NCI-H524 treated with DMSO at 0.1 percent for 48 hours (cell line): ENCODE data around the gene TMEM221.
"Not testable (repeated sequence)": the region's sequence is repeated elsewhere in the genome, so short reads cannot be mapped to it uniquely, and the experiment has no call there.

Source experiments
- DNase-seq: peaks from one replicate; lab custom pipeline; 2025; lab: John Stamatoyannopoulos, UW

Gene TMEM221

DNA sequence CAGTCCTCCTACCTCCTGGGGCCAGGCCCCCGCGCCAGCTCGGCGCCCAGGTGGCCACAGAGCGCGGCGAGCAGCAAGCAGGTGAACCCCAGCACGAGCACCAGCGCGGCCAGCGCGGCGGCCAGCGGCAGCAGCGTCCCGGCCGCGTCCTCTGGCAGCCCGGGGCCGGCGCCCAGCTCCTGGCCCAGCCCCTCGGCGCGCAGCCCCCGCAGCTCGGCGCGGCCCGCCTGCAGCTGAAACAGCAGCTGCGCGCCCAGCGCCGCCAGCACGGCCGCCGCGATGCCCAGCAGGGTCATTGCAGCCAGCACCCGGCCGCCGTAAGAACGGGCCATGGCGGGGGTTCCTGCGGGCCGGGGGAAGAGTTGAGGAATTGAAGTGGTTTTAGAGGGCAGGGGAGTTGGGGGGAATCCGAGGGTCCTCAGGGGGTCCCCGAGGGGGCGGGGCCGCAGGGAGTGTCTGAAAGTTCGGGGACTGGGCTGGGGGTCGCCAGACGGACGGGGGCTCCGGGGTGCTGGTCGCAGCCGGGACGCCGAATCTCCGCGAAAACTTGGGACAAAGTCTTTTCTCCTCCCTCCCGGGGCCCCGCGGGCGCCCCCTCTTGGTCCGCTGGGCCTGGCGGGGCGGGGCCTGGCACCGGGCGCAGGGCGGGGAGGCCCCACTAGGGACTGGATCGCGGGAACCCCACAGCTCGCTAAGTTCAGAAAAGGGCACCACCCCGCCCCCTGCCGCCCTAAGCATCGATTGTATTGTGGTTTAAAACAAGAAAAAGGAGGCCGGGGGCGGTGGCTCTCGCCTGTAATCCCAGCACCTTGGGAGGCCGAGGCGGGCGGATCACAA, at the start of gene TMEM221:
Gene TMEM221, minus strand, starts transcription at position 538 of the 837 bp plus-strand sequence. Its CDS starts 206 bp downstream, at position 332.
- no peak for DNase-seq

GRCh38 chr19:17497149-17497798, 48.8 kb upstream of the TMEM221 start:
- DNase-seq = no peak

DNA sequence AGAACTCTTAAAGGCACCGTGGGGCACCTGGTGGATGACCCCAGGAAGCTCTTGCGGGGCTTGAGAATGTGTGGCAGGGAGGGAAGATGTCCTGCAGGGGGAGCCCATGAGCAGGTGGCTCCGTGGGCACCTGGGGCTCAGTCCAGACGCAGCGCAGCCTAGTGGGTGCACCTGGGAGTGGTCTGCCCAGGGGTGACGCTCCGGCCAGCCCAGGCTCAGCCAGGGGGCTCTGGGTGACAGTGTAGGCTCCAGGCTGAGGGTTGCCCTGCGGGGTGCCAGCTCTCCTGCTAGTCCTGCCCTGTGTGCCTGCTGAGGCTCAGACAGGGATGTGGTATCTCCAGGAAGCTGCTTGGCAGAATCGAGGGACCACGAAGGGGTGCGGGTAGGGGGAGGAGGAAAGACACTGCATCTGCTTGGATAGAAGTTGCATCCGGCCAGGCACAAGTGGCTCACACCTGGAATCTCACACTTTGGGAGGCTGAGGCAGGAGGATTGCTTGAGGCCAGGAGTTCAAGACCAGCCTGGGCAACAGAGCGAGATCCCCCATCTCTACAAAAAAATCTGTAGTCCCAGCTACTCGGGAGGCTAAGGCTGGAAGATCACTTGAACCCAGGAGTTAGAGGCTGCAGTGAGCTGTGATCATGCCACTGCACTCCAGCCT, 48.0 kb upstream of the TMEM221 start:
- peak; percentile 34 for DNase-seq

GRCh38 chr19:17495639-17496296, 47.3 kb upstream of the TMEM221 start:
- no peak for DNase-seq

DNA sequence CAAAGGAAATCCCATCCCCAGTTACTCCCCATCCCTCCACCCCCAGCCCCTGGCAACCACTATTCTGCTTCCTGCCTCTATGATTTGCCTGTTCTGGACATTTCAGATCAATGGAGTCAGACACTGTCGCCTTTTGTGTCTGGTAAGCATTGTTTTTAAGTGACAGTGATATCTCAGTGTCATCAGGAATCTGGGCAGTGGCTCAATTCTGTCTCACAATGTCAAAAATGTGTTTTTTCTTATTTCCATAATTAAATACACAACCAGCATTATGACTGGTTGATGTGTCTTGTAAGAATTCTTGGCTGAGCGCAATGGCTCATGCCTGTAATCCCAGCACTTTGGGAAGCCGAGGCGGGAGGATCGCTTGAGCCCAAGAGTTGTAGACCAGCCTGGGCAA, 42.8 kb upstream of the TMEM221 start:
- no peak for DNase-seq

DNA sequence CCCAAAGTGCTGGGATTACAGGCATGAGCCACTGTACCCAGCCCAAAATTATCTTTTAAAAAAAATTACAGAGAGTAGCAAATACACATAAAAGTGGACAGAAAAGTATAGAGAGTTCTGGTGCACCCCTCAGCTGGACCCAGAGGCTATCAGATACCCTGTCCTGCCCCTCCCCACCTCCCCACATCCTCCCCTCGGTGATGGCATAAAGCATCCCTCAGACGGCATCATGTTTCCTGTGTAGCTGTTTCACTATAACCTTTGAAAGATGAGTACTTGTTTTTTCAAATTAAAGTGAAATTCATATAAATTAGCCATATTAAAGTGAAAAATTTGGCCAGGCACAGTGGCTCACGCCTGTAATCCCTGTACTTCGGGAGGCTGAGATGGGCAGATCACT, 41.9 kb upstream of the TMEM221 start:
- no peak for DNase-seq

DNA sequence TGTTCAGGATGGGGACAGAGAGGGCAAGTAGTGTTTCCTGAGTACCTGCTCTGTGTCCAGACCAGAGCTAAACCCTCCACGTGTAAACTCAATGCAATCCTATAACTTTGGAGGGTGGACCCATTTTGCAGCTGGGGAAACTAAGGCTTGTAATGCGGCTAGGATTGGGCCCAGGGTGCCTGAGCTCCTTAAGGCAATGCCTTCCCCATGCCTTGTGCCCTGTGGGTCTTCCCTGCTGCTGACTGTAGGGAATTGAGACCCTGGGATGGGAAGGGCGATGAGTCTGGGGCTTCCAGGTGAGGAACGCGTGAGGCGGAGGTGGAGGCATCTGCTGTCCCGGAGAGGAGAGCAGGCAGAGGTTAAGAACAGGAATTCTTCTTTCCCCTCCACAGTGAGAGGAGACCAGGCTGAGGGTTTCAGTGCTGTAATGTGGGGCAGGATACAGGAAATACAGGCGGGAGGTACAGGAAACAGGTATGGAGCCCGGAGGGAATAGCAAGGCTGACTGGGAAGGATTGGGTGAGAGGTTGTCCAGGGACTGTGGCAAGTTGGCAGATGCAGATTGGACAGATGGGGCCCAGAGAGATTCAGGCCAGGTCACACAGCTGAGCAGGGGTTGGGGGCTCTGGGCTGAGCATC, 41.0 kb upstream of the TMEM221 start:
- DNase-seq = no peak

DNA sequence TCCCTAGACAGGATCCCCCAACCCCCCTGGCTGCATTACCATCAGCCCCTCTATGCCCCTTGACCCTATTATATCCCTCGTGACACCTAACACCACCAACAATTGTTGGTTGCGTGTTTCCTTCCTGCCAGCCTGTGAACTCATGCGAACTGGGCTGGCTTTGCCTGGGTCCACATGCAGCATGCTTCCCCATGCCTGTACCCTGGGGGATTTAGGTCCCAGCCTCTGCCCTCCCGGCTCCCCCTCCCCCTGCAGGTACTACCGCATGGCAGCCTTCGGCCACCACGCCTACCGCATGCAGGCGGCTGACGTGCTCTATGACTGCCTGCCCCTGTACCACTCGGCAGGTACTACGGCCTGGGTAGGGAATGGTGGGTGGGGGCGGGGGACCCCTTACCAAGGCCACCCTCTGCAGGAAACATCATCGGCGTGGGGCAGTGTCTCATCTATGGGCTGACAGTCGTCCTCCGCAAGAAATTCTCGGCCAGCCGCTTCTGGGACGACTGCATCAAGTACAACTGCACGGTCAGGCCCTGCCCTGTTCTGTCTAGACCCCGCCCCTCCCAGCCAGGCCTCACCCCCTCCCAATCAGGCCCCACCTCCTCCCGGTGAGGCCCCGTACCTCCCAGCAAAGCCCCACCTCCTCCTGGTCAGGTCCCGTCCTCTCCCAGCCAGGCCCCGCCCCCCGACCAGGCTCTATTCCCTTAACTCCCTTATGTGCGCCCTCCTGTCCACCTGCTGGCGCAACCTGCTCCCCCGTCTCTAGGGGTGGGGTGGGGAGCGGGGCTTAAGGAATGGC, 40.3 kb upstream of the TMEM221 start:
- DNase-seq = no peak

DNA sequence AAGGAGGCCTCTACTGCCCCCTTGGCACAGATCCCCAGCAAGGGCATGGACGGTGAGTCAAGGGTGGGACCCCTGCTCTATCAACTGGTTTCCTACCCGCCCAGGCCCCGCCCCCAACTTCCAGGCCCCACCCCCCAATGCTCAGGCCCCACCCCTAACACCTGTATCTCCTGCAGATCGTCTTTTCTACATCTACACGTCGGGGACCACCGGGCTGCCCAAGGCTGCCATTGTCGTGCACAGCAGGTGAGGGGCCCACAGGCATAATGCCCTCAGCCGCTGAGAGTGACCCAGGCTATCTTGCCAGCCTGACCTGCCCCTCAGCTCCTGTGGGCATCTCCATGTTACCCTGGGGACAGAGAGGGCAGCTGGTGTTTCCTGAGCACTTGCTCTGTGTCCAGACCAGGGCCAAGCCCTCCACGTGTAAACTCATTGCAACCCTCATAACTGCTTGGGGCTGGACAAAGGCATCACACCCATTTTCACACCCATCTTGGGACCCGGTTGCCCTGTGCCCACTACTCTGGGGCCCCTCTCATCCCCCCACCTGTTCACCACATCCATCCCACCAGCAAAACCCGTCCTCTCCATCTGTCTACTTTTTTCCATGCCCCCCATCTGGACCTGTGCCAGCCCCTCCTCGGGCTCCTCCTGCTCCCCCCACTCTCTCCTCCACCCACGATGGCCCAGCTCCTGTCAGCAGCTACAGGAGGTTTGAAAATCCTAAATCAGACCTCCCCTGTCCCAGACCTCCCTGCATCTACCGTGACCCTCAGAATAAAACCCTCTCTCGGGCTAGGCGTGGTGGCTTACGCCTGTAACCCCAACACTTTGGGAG, 39.0 kb upstream of the TMEM221 start:
- DNase-seq = no peak

DNA sequence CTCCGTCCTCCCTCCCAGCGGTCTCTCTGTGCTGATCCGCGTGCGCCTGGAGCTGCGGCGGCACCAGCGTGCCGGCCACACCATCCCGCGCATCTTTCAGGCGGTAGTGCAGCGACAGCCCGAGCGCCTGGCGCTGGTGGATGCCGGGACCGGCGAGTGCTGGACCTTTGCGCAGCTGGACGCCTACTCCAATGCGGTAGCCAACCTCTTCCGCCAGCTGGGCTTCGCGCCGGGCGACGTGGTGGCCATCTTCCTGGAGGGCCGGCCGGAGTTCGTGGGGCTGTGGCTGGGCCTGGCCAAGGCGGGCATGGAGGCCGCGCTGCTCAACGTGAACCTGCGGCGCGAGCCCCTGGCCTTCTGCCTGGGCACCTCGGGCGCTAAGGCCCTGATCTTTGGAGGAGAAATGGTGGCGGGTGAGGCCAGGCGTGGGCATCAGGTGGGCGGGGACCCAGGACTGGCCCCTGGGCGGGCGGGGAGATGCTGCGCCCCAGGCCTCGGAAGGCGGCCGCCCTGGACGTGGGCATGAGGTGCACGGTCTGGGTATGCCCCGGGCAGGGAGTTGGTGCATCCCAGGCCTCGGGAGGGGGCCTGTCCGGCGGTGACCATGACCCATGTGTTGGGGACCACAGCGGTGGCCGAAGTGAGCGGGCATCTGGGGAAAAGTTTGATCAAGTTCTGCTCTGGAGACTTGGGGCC, 38.2 kb upstream of the TMEM221 start:
- DNase-seq = no peak

DNA sequence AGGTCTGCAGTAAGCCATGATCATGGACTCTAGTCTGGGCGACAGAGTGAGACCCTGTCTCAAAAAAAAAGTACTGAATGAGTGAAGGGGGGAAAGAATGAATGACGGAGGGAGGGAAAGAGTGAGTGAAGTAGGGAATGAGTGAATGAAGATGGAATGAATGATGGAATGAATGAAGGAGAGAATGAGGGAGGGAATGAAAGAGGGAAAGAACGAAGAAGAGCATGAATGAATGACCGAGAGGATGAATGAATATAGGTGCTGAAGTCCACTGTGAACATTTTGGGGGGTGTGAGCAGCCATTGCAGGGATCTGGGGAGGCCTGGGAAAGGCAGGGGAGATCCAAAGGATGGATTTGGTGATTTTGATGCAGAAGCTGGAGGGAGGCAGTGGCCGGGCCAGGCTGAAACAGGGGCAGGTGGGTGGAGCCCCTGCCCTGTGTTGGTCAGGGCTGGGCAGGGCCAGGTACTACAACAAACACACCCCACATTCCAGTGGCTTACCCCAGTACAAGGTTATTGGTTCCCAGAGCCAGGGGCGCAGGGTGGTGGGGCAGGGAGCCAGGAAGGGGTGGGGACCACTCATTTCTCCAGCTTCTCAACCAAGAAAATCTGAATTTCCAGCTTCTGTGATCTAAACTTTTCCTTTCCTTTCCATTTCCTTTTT, 36.2 kb upstream of the TMEM221 start:
- DNase-seq = no peak

- DNase-seq = no peak
Observed at GRCh38 chr19:17483605-17484002, 35.1 kb upstream of the TMEM221 start.

DNA sequence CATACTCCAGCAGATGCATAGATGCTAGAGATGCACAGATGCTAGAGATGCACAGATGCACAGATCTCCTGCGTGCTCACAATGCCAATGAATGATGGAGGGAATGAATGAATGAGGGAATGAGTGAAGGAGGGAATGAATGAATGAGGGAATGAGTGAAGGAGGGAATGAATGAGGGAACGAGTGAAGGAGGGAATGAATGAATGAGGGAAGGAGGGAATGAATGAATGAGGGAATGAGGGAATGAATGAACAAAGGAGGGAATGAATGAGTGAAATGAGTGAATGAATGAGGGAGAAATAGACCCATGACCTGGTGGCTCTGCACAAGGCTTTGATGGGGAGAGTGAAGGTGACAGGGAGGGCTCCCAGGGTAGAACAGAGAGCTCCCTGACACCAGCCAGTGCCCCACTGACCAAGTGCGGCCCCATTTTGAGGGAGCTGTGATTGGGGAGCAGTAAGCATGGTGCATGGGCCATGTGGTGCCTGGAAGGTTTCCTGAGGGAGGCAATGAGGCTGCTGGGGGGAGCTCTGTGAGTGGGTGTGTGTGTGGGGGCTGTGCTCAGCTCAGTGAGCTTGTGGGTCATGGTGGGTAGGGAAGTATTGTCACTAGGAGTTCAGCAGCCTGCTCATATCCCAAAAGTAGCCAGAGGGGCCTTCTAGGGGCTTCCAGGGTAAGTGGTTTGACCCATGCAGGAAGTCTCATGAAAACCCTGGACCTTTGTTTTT, 34.6 kb upstream of the TMEM221 start:
- no peak for DNase-seq

GRCh38 chr19:17481986-17482385, 33.5 kb upstream of the TMEM221 start:
- no peak for DNase-seq

DNA sequence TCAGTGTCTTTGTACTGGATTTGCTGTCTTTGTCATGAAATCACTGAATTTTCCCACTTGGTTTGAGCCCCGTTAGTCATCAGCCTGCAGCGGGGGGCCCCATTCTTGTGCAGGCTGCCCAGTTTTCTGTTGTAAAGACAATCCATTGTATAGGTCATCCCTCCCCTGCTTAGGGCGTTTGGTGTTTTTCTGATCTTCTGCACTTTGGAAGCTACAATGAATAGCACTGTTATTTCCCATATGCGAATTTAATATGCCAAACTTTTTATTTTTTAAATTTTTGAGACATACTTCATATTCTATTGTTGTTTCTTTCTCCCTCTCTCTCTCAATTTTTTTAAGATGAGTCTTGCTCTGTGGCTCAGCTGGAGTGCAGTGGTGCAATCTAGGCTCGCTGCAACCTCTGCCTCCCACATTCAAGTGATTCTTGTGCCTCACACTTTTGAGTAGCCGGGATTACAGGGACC, 30.9 kb upstream of the TMEM221 start:
- no peak for DNase-seq

GRCh38 chr19:17475541-17476115, 27.2 kb upstream of the TMEM221 start:
- no peak for DNase-seq

DNA sequence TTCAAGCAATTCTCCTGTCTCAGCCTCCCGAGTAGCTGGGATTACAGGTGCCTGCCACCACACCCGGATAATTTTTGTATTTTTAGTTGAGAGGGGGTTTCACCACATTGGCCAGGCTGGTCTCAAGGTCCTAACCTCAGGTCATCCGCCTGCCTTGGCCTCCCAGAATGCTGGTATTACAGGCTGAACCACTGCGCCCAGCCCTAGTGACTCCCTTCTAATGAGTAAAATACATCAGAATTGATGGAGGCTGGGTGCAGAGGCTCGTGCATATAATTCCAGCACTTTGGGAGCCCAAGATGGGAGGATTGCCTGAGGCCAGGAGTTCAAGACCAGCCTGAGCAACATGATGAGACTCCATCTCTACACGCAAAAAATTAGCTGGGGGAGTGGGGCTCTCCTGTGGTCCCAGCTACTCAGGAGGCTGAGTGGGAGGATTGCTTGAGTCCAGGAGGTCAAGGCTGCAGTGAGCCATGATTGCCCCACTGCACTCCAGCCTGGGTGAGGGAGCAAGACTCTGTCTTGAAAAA, 26.6 kb upstream of the TMEM221 start:
- not testable (repeated sequence) for DNase-seq

DNA sequence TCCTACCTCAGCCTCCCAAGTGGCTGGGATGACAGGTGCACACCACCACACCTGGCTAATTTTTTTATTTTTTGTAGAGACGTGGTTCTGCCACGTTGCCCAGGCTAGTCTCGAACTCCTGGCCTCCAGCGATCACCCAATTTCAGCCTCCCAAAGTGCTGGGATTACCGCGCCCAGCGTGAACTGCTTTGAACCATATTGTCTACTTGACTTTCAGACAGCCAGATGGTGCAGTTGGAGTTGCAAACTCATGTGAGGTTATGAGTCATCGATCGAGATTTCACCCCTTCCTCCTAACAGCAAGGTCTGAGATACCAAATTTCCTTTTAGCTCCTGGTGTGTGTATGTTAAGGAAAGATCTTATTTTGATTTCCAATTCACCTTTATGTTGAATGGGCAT, 24.6 kb upstream of the TMEM221 start:
- peak; percentile 37 for DNase-seq
